IMR-90 (cell line): ENCODE results near the gene CNST. TPM values are rescaled to one million over a fixed set of nuclear protein-coding genes. Genes with fewer than 3 reads are reported as not detected.

ENCODE experiments used
- ATAC-seq: fragments of 200-7000 bp; cut with Tn5 transposase; 2 replicates; pipeline ENCODE4 v1.9.1; 2020; ENCODE audit warnings: low read depth, mild to moderate bottlenecking, moderate library complexity
- BruUV-seq: library from RNA; stranded (reverse); fragments of 400-500 nt; replicated peaks from 2 replicates; lab custom pipeline; 2021; lab: Mats Ljungman, UMichigan
- CTCF ChIA-PET: fragments of 300-600 bp; formaldehyde crosslinking; extraction: SDS; loops from one replicate; lab custom pipeline; 2021; ENCODE audit warnings: antibody characterized with exemption; lab: Yijun Ruan, JAX
- POLR2A ChIA-PET: fragments of 300-600 bp; sonication (Branson Sonifier 250); formaldehyde crosslinking; loops from one replicate; lab custom pipeline; 2022; ENCODE audit warnings: antibody characterized with exemption; ENCODE audit not compliant: unreplicated experiment; lab: Charles Lee
- DNase-seq: peaks from one replicate; pipeline ENCODE4 v3.0.0; 2013
- H2AFZ ChIP-seq: replicated peaks from 2 replicates; pipeline ENCODE3; 2013; ENCODE audit warnings: low read length, mild to moderate bottlenecking; ENCODE audit not compliant: poor library complexity
- H2AK5ac ChIP-seq: 2 replicates; pipeline ENCODE4 v1.6.1; 2013; ENCODE audit warnings: low read depth, low read length, inconsistent platforms
- H2AK9ac ChIP-seq: replicated peaks from 2 replicates; pipeline ENCODE3; 2013; ENCODE audit warnings: mild to moderate bottlenecking, low read depth, low read length, moderate library complexity; ENCODE audit not compliant: poor library complexity
- H2BK120ac ChIP-seq: 2 replicates; pipeline ENCODE4 v1.6.1; 2013; ENCODE audit warnings: low read depth, low read length, inconsistent platforms
- H2BK15ac ChIP-seq: 3 replicates; pipeline ENCODE4 v1.6.1; 2013; ENCODE audit warnings: low read depth, low read length, inconsistent platforms
- H2BK20ac ChIP-seq: 2 replicates; pipeline ENCODE4 v1.6.1; 2013; ENCODE audit warnings: low read depth, mild to moderate bottlenecking, inconsistent platforms, low read length, moderate library complexity
- H2BK5ac ChIP-seq: 2 replicates; pipeline ENCODE4 v1.6.1; 2013; ENCODE audit warnings: mild to moderate bottlenecking, low read depth, low read length, inconsistent platforms; ENCODE audit not compliant: poor library complexity, severe bottlenecking
- H3K14ac ChIP-seq: replicated peaks from 2 replicates; pipeline ENCODE4 v1.6.1; 2013; ENCODE audit warnings: low read depth, low read length, inconsistent platforms
- H3K18ac ChIP-seq: 2 replicates; pipeline ENCODE4 v1.6.1; 2013; ENCODE audit warnings: low read depth, low read length, control low read depth
- H3K23ac ChIP-seq: 2 replicates; pipeline ENCODE4 v1.6.1; 2013; ENCODE audit warnings: low read depth, low read length, inconsistent platforms
- H3K27ac ChIP-seq: 2 replicates; pipeline ENCODE4 v1.5.1; 2013; ENCODE audit warnings: mild to moderate bottlenecking, control low read depth, low read length; ENCODE audit not compliant: insufficient read depth
- H3K27me3 ChIP-seq: 2 replicates; pipeline ENCODE4 v1.6.1; 2013; ENCODE audit warnings: low read length; ENCODE audit not compliant: control insufficient read depth, insufficient read depth
- H3K36me3 ChIP-seq: 2 replicates; pipeline ENCODE4 v1.6.1; 2013; ENCODE audit warnings: low read length, mixed read lengths; ENCODE audit not compliant: control insufficient read depth, insufficient read depth
- H3K4ac ChIP-seq: 2 replicates; pipeline ENCODE4 v1.6.1; 2013; ENCODE audit warnings: low read depth, low read length, inconsistent platforms
- H3K4me1 ChIP-seq: 2 replicates; pipeline ENCODE4 v1.6.1; 2013; ENCODE audit warnings: low read length, mixed read lengths; ENCODE audit not compliant: control insufficient read depth, insufficient read depth
- H3K4me2 ChIP-seq: 2 replicates; pipeline ENCODE4 v1.6.1; 2013; ENCODE audit warnings: low read depth, mild to moderate bottlenecking, control low read depth, low read length, moderate library complexity
- H3K4me3 ChIP-seq: 2 replicates; pipeline ENCODE4 v1.5.1; 2013; ENCODE audit warnings: low read depth, mild to moderate bottlenecking, control low read depth, low read length, moderate library complexity; ENCODE audit not compliant: insufficient read depth
- H3K56ac ChIP-seq: 2 replicates; pipeline ENCODE4 v1.6.1; 2013; ENCODE audit warnings: low read length, inconsistent platforms; ENCODE audit not compliant: insufficient read depth; ENCODE audit errors: extremely low read depth
- H3K79me1 ChIP-seq, 2 experiments: 2 replicates each; pipeline ENCODE4 v1.6.1; 2013; ENCODE audit warnings: low read length in 2 of 2, inconsistent platforms in 1 of 2, low read depth in 1 of 2
- H3K9ac ChIP-seq: 2 replicates; pipeline ENCODE4 v1.6.1; 2013; ENCODE audit warnings: low read depth, low read length, control low read depth
- H3K9me1 ChIP-seq: 2 replicates; pipeline ENCODE4 v1.6.1; 2013; ENCODE audit warnings: low read length, inconsistent platforms; ENCODE audit not compliant: insufficient read depth
- H3K9me3 ChIP-seq: 2 replicates; pipeline ENCODE4 v1.6.1; 2013; ENCODE audit warnings: low read length; ENCODE audit not compliant: control insufficient read depth, insufficient read depth
- H4K20me1 ChIP-seq: 2 replicates; pipeline ENCODE4 v1.6.1; 2013; ENCODE audit warnings: low read length, inconsistent platforms; ENCODE audit not compliant: insufficient read depth
- H4K5ac ChIP-seq: 2 replicates; pipeline ENCODE4 v1.6.1; 2013; ENCODE audit warnings: mild to moderate bottlenecking, low read depth, low read length, control low read depth
- H4K8ac ChIP-seq, 2 experiments: 2 replicates each; pipeline ENCODE4 v1.6.1; 2013; ENCODE audit warnings: low read depth in 2 of 2, low read length in 2 of 2, control low read depth in 1 of 2, inconsistent platforms in 1 of 2
- H4K91ac ChIP-seq: 2 replicates; pipeline ENCODE4 v1.6.1; 2013; ENCODE audit warnings: low read depth, low read length, inconsistent platforms; ENCODE audit not compliant: insufficient read depth
- BHLHE40 ChIP-seq: fragments of 150-350 bp; IDR thresholded peaks from 2 replicates; pipeline ENCODE4 v1.6.1; 2016; ENCODE audit warnings: mild to moderate bottlenecking, low read depth, low read length
- CEBPB ChIP-seq: IDR thresholded peaks from 2 replicates; pipeline ENCODE4 v1.6.1; 2012; ENCODE audit warnings: low read depth, low read length, improper control_type of control experiment
- CTCF ChIP-seq: conservative IDR thresholded peaks from 2 replicates; pipeline ENCODE4 v1.5.1; 2012; ENCODE audit warnings: mild to moderate bottlenecking, low read depth, low read length, improper control_type of control experiment
- FOS ChIP-seq: fragments of 150-350 bp; IDR thresholded peaks from 2 replicates; pipeline ENCODE4 v1.6.1; 2016; ENCODE audit warnings: low read depth, low read length
- MAFK ChIP-seq: IDR thresholded peaks from 2 replicates; pipeline ENCODE4 v1.6.1; 2012; ENCODE audit warnings: low read depth, low read length, improper control_type of control experiment
- NFE2L2 ChIP-seq: fragments of 150-350 bp; IDR thresholded peaks from 2 replicates; pipeline ENCODE4 v1.6.1; 2016; ENCODE audit warnings: low read depth, mild to moderate bottlenecking, low read length
- POLR2A ChIP-seq: IDR thresholded peaks from 2 replicates; pipeline ENCODE4 v1.6.1; 2012; ENCODE audit warnings: mild to moderate bottlenecking, low read depth, low read length
- WGBS, 2 experiments: methylation state at CpG; one replicate each; pipeline versions ENCODE4 v1.1.5 to v1.1.7; 2013; ENCODE audit warnings: missing lambda C conversion rate in 2 of 2; ENCODE audit not compliant: insufficient read length in 1 of 2; ENCODE audit errors: extremely low coverage in 2 of 2; 5-methylcytosine and 5-hydroxymethylcytosine counted together
- dilution Hi-C: fragments of 300-500 bp; cut with HindIII; formaldehyde crosslinking; loops from one replicate; pipeline ENCODE4 v1.14.3; 2018; ENCODE audit warnings: low sequenced_read_pairs; ENCODE audit not compliant: unreplicated experiment
- in situ Hi-C: fragments of 300-500 bp; cut with MboI; formaldehyde crosslinking; loops from 3 replicates; pipeline ENCODE4 v1.14.3; 2019; ENCODE audit warnings: low sequenced_read_pairs, inconsistent platforms, mixed read lengths
- intact Hi-C: fragments of 100-400 bp; cut with micrococcal nuclease; formaldehyde crosslinking; loops from 2 replicates; pipeline ENCODE4 v1.10.0; 2022
- polyA plus RNA-seq, 3 experiments: library from polyadenylated mRNA; depleted of rRNA; stranded (reverse); fragments of >200 nt; gene quantifications; 2 replicates each; pipeline ENCODE4 v1.2.3, GENCODE V29; 2012; ENCODE audit warnings: low replicate concordance in 1 of 3
- total RNA-seq: library from RNA; depleted of rRNA; stranded (reverse); fragments of >200 nt; gene quantifications from 2 replicates; pipeline ENCODE4 v1.2.3, GENCODE V29; 2012
- TF ChIP-seq, protein P1 (sequence below): fragments of 150-350 bp; IDR thresholded peaks from 2 replicates; pipeline ENCODE4 v1.6.1; 2016; ENCODE audit warnings: low read depth, mild to moderate bottlenecking, low read length, moderate library complexity, borderline replicate concordance

The CNST gene
- total and polyA plus RNA-seq, 2 of the 4 experiments (the other 2 are of a cell fraction): 15.4 to 25.5 TPM

GRCh38 chr1:246600579-246600978 lies 34.3 kb downstream of the CNST start:
- Histone ChIP-seq H3K9me3 (no peaks in the 10 kb centered on the region; the same call in none of the 2 replicates), H4K8ac (no peak overlapping the region), H3K56ac (no peak overlapping the region), H2BK15ac (no peak overlapping the region), H4K91ac (no peak overlapping the region), H3K4ac (no peak overlapping the region), H3K27ac (no peak overlapping the region), H4K20me1 (peaks cover 8% of the 10 kb centered on the region; the same call in 1 of the 2 replicates), H3K14ac (no peak overlapping the region), H3K4me1 (peaks cover 6% of the 10 kb centered on the region), H3K4me3 (no peak overlapping the region), H2BK20ac (no peak overlapping the region), H3K9me1 (peaks cover 15% of the 10 kb centered on the region), H3K23ac (no peak overlapping the region), H3K27me3 (no peaks in the 10 kb centered on the region), H3K9ac (no peak overlapping the region), H2BK5ac (no peak overlapping the region), H2AFZ (no peak overlapping the region), H3K18ac (no peak overlapping the region), H2AK5ac (no peak overlapping the region), H3K36me3 (peaks cover 2% of the 10 kb centered on the region; the same call in 1 of the 2 replicates), H3K79me1 (peaks cover 18 to 73% of the 10 kb centered on the region in 2 experiments), H4K5ac (no peak overlapping the region), H2BK120ac (no peak overlapping the region), H3K4me2 (no peak overlapping the region), H2AK9ac (no peak overlapping the region)
- BruUV-seq: no TSS peak
- 100% methylated on average over 2 of the region's 2 CpGs; no CpG with 5 or more reads in 1 of the 2 experiments for WGBS, 2 experiments
- dilution Hi-C loops: no loop called here
- in situ Hi-C loops: no loop called here
- ChIA-PET POLR2A (no interaction called here), CTCF (no interaction called here)
- ATAC-seq (no peak), DNase-seq (no peak)
- no peak for TF ChIP-seq BHLHE40
- TF ChIP-seq, protein P1, sequence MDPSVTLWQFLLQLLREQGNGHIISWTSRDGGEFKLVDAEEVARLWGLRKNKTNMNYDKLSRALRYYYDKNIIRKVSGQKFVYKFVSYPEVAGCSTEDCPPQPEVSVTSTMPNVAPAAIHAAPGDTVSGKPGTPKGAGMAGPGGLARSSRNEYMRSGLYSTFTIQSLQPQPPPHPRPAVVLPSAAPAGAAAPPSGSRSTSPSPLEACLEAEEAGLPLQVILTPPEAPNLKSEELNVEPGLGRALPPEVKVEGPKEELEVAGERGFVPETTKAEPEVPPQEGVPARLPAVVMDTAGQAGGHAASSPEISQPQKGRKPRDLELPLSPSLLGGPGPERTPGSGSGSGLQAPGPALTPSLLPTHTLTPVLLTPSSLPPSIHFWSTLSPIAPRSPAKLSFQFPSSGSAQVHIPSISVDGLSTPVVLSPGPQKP: no peak
- no peak for TF ChIP-seq FOS
- no peak for TF ChIP-seq CEBPB
- no peak for TF ChIP-seq CTCF
- TF ChIP-seq POLR2A: no peak
- no peak for TF ChIP-seq NFE2L2
- TF ChIP-seq MAFK: no peak
- intact Hi-C loops: no loop called here
